ENCODE measurements around the gene IL17RD. TPM values are rescaled to one million over a fixed set of nuclear protein-coding genes. Genes with fewer than 3 reads are reported as not detected.

The IL17RD gene
- total and polyA plus RNA-seq, 2 experiments from 2014 or later, result 0.34 to 1.2 TPM

GRCh38 chr3:57161915-57162314 is 3.2 kb downstream of the IL17RD start:
- no peaks in the 10 kb centered on the region for H3F3A ChIP-seq (ENCODE audit: insufficient read depth)
- peaks cover 2% of the 10 kb centered on the region; the same call in 1 of the 2 replicates for H3K27me3 ChIP-seq (replicated peaks; ENCODE audit: insufficient read depth)
- no peaks in the 10 kb centered on the region for H3K9me2 ChIP-seq (ENCODE audit: insufficient read depth)
- no peak overlapping the region for H3K4me3 ChIP-seq
- no peak overlapping the region for H3K4me2 ChIP-seq (ENCODE audit: unreplicated experiment)
- 89 to 100% methylated on average over 1 of the region's 1 CpG for WGBS, 2 experiments (ENCODE audit: low coverage in 1 of 2, low lambda C conversion rate in 2 of 2, missing lambda C conversion rate in 2 of 2)
- H3K9ac ChIP-seq, result no peak overlapping the region
- H3K79me2 ChIP-seq (ENCODE audit: insufficient read depth), result no peaks in the 10 kb centered on the region
- no peak for DNase-seq
- in situ Hi-C loops (cut with MboI), result no loop called here
- no peak overlapping the region for H3K27ac ChIP-seq
- no peaks in the 10 kb centered on the region for H3K4me1 ChIP-seq (ENCODE audit: insufficient read depth)
- no peaks in the 10 kb centered on the region for H4K20me1 ChIP-seq (ENCODE audit: insufficient read depth)
- H3K9me3 ChIP-seq (ENCODE audit: low read depth), result no peaks in the 10 kb centered on the region
- TF ChIP-seq EZH2 (IDR thresholded peaks at IDR 0.05; ENCODE audit: insufficient read depth, poor library complexity, severe bottlenecking) (no peak), EZH2phosphoT487 (IDR thresholded peaks at IDR 0.05; ENCODE audit: insufficient read depth, low read depth) (no peak)
- H3K36me3 ChIP-seq (ENCODE audit: low read depth), result no peaks in the 10 kb centered on the region
- H2AFZ ChIP-seq, result no peak overlapping the region

- no peaks in the 10 kb centered on the region for H3F3A ChIP-seq (ENCODE audit: insufficient read depth)
- DNase-seq, result no peak
- TF ChIP-seq EZH2phosphoT487 (IDR thresholded peaks at IDR 0.05; ENCODE audit: insufficient read depth, low read depth) (no peak), EZH2 (IDR thresholded peaks at IDR 0.05; ENCODE audit: insufficient read depth, poor library complexity, severe bottlenecking) (no peak)
- H3K9ac ChIP-seq, result no peak overlapping the region
- in situ Hi-C loops (cut with MboI), result no loop called here
- H3K79me2 ChIP-seq (ENCODE audit: insufficient read depth), result no peaks in the 10 kb centered on the region
- no peaks in the 10 kb centered on the region for H4K20me1 ChIP-seq (ENCODE audit: insufficient read depth)
- no peaks in the 10 kb centered on the region for H3K36me3 ChIP-seq (ENCODE audit: low read depth)
- no peak overlapping the region for H3K4me3 ChIP-seq
- no peaks in the 10 kb centered on the region for H3K9me3 ChIP-seq (ENCODE audit: low read depth)
- H3K4me1 ChIP-seq (ENCODE audit: insufficient read depth), result no peaks in the 10 kb centered on the region
- no peaks in the 10 kb centered on the region for H3K9me2 ChIP-seq (ENCODE audit: insufficient read depth)
- H3K4me2 ChIP-seq (ENCODE audit: unreplicated experiment), result no peak overlapping the region
- 46 to 56% methylated on average over 5 of the region's 5 CpGs for WGBS, 2 experiments (ENCODE audit: low coverage in 1 of 2, low lambda C conversion rate in 2 of 2, missing lambda C conversion rate in 2 of 2)
- no peak overlapping the region for H2AFZ ChIP-seq
- H3K27me3 ChIP-seq (replicated peaks; ENCODE audit: insufficient read depth), result no peaks in the 10 kb centered on the region
- no peak overlapping the region for H3K27ac ChIP-seq
Observed at GRCh38 chr3:57160765-57161538, 4.2 kb downstream of the IL17RD start.

- Histone ChIP-seq H3K9me3 (ENCODE audit: low read depth) (no peaks in the 10 kb centered on the region), H3K27me3 (replicated peaks; ENCODE audit: insufficient read depth) (no peaks in the 10 kb centered on the region), H3F3A (ENCODE audit: insufficient read depth) (no peaks in the 10 kb centered on the region), H3K4me3 (no peak overlapping the region), H3K27ac (no peak overlapping the region), H3K4me2 (ENCODE audit: unreplicated experiment) (no peak overlapping the region), H2AFZ (no peak overlapping the region), H3K79me2 (ENCODE audit: insufficient read depth) (no peaks in the 10 kb centered on the region), H3K9me2 (ENCODE audit: insufficient read depth) (no peaks in the 10 kb centered on the region), H4K20me1 (ENCODE audit: insufficient read depth) (no peaks in the 10 kb centered on the region), H3K4me1 (ENCODE audit: insufficient read depth) (no peaks in the 10 kb centered on the region), H3K9ac (no peak overlapping the region), H3K36me3 (ENCODE audit: low read depth) (no peaks in the 10 kb centered on the region)
- no peak for DNase-seq
- WGBS, 2 experiments (ENCODE audit: low coverage in 1 of 2, low lambda C conversion rate in 2 of 2, missing lambda C conversion rate in 2 of 2), result 80 to 86% methylated on average over 8 of the region's 8 CpGs
- in situ Hi-C loops (cut with MboI), result no loop called here
- TF ChIP-seq EZH2 (IDR thresholded peaks at IDR 0.05; ENCODE audit: insufficient read depth, poor library complexity, severe bottlenecking) (no peak), EZH2phosphoT487 (IDR thresholded peaks at IDR 0.05; ENCODE audit: insufficient read depth, low read depth) (no peak)
Observed at GRCh38 chr3:57160076-57160764, 4.9 kb downstream of the IL17RD start.

GRCh38 chr3:57158813-57159738 is 6.1 kb downstream of the IL17RD start:
- Histone ChIP-seq H3K4me3 (no peak overlapping the region), H4K20me1 (ENCODE audit: insufficient read depth) (no peaks in the 10 kb centered on the region), H3K27me3 (replicated peaks; ENCODE audit: insufficient read depth) (0 out of 2 replicates have a peak, but pooled peaks cover 4% of the 10 kb centered on the region), H3K79me2 (ENCODE audit: insufficient read depth) (no peaks in the 10 kb centered on the region), H3F3A (ENCODE audit: insufficient read depth) (no peaks in the 10 kb centered on the region), H3K9me2 (ENCODE audit: insufficient read depth) (no peaks in the 10 kb centered on the region), H3K27ac (no peak overlapping the region), H3K4me1 (ENCODE audit: insufficient read depth) (no peaks in the 10 kb centered on the region), H3K9me3 (ENCODE audit: low read depth) (no peaks in the 10 kb centered on the region), H3K4me2 (ENCODE audit: unreplicated experiment) (no peak overlapping the region), H3K36me3 (ENCODE audit: low read depth) (no peaks in the 10 kb centered on the region), H3K9ac (no peak overlapping the region), H2AFZ (no peak overlapping the region)
- no peak for DNase-seq
- WGBS, 2 experiments (ENCODE audit: low coverage in 1 of 2, low lambda C conversion rate in 2 of 2, missing lambda C conversion rate in 2 of 2), result 65 to 67% methylated on average over 8 of the region's 8 CpGs
- TF ChIP-seq EZH2 (IDR thresholded peaks at IDR 0.05; ENCODE audit: insufficient read depth, poor library complexity, severe bottlenecking), result no peak
- TF ChIP-seq EZH2phosphoT487 (IDR thresholded peaks at IDR 0.05; ENCODE audit: insufficient read depth, low read depth), result no peak
- in situ Hi-C loops (cut with MboI), result no loop called here

Data from GM23248 (cell line).